Colonic mucosa (tissue), 4 donors: ENCODE data around the gene GABRA5. TPM values are rescaled to one million over a fixed set of nuclear protein-coding genes. Genes with fewer than 3 reads are reported as not detected.
"Not testable (repeated sequence)": the region's sequence is repeated elsewhere in the genome, so short reads cannot be mapped to it uniquely, and the experiment has no call there.

Experiments used
- DNase-seq: peaks from one replicate; pipeline ENCODE4 v3.0.0-alpha.2; 2020
- H3K27ac ChIP-seq: fragments of 200-600 bp; one replicate; pipeline ENCODE4 v1.8.0; 2021
- H3K27me3 ChIP-seq: fragments of 200-600 bp; one replicate; pipeline ENCODE4 v1.8.0; 2021
- H3K36me3 ChIP-seq: fragments of 200-600 bp; one replicate; pipeline ENCODE4 v1.8.0; 2021
- H3K4me1 ChIP-seq: fragments of 200-600 bp; one replicate; pipeline ENCODE4 v1.8.0; 2021; ENCODE audit warnings: mild to moderate bottlenecking
- H3K4me3 ChIP-seq: fragments of 200-600 bp; one replicate; pipeline ENCODE4 v1.8.0; 2021
- H3K9ac ChIP-seq, 2 donors: one replicate each; pipeline ENCODE4 v1.7.0; 2013; ENCODE audit warnings: control low read depth in 2 of 2, low read depth in 2 of 2, low read length in 2 of 2
- H3K9me3 ChIP-seq: fragments of 200-600 bp; one replicate; pipeline ENCODE4 v1.8.0; 2021
- intact Hi-C: fragments of 100-400 bp; cut with DNase I; formaldehyde crosslinking; loops from one replicate; pipeline ENCODE4 v1.14.1; 2022
- total RNA-seq, 2 donors: library from RNA; stranded (reverse); fragmentation: NEBNext Ultra II Directional in 1 of 2; extraction: Animal tissue kit (Norgen Biotek cat#: 25700) in 1 of 2; gene quantifications; one replicate each; pipeline ENCODE4 v1.2.1, GENCODE V29; 2021
- TF ChIP-seq, protein P1 (sequence below): fragments of 200-600 bp; IDR thresholded peaks from one replicate; pipeline ENCODE4 v1.8.0; 2022; ENCODE audit warnings: antibody characterized with exemption, mild to moderate bottlenecking
- donor health status: healthy.
- donor health status: DM: no; HTN: no; CAD: no.
- donor health status: DM: no; HTN: no; CAD: no.

GABRA5 gene
- total RNA-seq, 2 donors from 2014 or later, result not detected

DNA sequence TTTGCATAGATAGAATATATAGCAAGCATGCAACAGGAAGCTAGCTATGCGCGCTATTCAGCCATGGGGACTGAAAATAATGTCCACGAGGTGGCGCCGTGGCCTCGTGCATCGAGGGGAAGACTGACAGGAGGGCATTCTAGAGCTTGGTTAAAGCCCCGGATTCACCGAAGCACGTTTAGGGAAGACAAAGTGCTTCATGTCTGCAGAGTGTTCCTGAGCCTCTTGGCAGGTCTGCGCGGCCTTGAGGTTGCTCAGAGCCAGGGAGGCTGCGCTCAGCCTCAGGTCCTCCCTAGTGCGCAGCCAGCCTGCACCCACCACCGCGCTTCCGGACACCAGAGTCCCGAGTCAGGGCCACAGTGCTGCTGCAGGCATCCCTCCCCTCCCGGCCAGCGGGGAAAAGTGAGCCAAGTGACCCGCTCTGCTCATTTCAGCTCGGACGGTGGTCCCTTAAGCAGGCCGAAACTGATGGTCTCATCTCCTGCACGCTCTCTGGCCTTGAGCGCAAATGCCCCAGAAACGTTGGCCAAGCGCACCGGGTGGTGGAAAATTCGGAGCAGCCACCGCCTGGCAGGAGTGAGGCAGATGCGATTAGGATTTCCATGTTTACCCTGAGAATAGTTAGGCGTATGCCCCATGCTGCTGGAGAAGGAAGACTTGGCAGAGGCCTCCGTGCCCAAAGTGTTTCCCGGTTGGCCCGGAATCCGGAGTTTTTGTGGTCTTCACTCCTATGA lies 24.8 kb downstream of the GABRA5 start:
- no peak overlapping the region for H3K27ac ChIP-seq
- no peaks in the 10 kb centered on the region for H3K27me3 ChIP-seq
- no peaks in the 10 kb centered on the region for H3K36me3 ChIP-seq
- H3K9ac ChIP-seq, result no peak overlapping the region
- intact Hi-C loops, result no loop called here
- H3K9me3 ChIP-seq, result no peaks in the 10 kb centered on the region
- DNase-seq, result peak; percentile 50
- H3K4me1 ChIP-seq, result no peaks in the 10 kb centered on the region
- TF ChIP-seq, protein P1, sequence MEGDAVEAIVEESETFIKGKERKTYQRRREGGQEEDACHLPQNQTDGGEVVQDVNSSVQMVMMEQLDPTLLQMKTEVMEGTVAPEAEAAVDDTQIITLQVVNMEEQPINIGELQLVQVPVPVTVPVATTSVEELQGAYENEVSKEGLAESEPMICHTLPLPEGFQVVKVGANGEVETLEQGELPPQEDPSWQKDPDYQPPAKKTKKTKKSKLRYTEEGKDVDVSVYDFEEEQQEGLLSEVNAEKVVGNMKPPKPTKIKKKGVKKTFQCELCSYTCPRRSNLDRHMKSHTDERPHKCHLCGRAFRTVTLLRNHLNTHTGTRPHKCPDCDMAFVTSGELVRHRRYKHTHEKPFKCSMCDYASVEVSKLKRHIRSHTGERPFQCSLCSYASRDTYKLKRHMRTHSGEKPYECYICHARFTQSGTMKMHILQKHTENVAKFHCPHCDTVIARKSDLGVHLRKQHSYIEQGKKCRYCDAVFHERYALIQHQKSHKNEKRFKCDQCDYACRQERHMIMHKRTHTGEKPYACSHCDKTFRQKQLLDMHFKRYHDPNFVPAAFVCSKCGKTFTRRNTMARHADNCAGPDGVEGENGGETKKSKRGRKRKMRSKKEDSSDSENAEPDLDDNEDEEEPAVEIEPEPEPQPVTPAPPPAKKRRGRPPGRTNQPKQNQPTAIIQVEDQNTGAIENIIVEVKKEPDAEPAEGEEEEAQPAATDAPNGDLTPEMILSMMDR, result peak; percentile 27
- H3K4me3 ChIP-seq, result no peak overlapping the region

DNA sequence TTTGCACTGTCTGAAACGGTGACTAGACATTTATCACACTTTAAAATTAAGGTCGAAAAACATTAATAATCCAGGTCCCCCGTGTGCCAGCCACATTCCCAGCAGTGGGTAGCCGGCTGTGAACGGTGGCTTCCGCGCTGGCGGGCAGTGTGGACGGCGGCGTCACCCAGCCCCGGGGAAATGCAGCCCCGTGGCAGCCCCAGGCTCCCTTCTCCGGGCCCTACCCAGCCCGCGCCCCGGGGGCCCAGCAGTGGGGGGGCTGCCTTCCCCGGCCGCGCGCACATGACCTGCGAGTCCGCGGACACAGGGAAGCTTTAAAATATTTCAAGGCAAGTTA lies 25.3 kb downstream of the GABRA5 start:
- Histone ChIP-seq H3K4me1 (no peaks in the 10 kb centered on the region), H3K27ac (no peak overlapping the region), H3K27me3 (no peaks in the 10 kb centered on the region), H3K4me3 (no peak overlapping the region), H3K9ac (no peak overlapping the region), H3K9me3 (no peaks in the 10 kb centered on the region), H3K36me3 (no peaks in the 10 kb centered on the region)
- DNase-seq, result no peak
- intact Hi-C loops, result no loop called here
- TF ChIP-seq, protein P1, result no peak

DNA sequence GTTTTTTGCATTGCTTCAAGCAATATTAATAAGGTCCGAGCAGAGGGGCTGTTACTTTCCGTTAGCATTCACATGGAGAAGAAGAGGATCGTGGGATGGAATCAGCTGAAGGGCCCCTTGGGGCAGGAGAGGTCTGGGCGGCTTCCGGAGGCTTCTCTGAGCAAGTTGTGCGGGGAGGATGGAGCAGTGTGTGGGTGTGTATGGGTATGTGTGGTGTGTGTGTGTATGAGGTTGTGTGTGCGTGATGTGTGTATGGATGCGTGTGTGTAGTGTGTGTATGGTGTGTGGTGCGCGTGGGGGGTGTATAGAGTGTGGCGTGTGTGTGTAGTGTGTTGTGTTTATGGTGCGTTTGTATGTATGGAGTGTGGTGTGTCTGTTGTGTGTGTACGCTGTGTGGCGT lies 25.8 kb downstream of the GABRA5 start:
- intact Hi-C loops, result no loop called here
- Histone ChIP-seq H3K36me3 (no peaks in the 10 kb centered on the region), H3K27ac (no peak overlapping the region), H3K4me1 (no peaks in the 10 kb centered on the region), H3K4me3 (no peak overlapping the region), H3K9me3 (no peaks in the 10 kb centered on the region), H3K9ac (no peak overlapping the region), H3K27me3 (no peaks in the 10 kb centered on the region)
- DNase-seq, result no peak
- TF ChIP-seq, protein P1, result no peak

DNA sequence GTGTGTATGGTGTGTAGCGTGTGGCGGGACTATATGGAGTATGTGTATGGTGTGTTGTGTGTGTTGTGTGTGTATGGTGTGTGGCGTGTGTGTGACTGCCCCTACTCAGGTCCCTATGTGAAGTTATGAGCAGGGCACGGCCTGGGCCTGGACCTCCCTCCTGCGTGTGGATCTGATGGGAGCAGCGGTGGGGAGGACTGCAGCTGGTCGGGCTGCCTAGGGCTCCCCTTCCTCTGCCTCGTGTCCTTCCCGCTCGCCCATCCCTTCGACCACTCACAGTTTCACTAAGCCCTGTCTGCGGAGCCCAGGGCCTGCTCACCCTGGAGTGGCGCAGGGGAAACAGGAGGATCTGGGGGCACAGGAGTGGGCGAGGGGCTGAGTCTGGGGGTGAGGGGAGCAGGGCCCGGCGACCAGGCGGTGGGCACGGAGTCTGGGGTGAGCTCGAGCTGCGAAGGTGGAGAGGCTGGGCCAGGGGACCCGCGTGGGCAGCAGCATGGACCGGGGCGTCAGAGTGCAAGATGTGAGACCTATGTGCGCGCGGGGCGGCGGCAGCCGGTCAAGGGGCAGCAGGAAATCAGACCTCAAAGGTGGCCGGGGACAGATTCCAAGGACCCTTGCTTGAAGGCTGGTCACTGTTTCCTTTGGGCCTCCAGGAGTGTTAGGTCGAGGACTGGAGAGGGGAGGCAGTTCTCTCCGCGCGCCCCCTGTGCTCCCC lies 26.6 kb downstream of the GABRA5 start:
- Histone ChIP-seq H3K4me3 (no peak overlapping the region), H3K27me3 (no peaks in the 10 kb centered on the region), H3K9me3 (no peaks in the 10 kb centered on the region), H3K4me1 (no peaks in the 10 kb centered on the region), H3K27ac (no peak overlapping the region), H3K36me3 (no peaks in the 10 kb centered on the region), H3K9ac (no peak overlapping the region)
- TF ChIP-seq, protein P1, result no peak
- DNase-seq, result no peak
- intact Hi-C loops, result no loop called here

DNA sequence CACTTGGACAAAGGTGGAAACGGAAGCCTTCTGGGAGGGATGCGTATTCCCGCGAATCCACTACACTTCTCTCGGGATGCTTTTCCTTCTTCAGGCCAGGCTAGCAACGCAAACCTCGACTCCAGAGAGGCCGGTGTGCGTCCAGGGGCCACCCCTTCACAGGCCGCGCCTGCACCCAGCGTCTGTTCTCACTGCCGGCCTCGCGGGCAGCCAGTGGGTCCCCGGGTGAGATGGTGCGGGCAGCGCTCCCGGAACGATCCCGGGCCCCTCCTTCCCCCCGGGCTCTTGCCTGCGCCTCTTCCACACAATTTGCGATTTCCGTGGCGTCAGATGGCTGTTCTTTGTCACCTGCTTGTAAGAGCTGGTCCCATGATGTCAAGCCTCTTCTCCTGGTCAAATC lies 27.3 kb downstream of the GABRA5 start:
- Histone ChIP-seq H3K27ac (no peak overlapping the region), H3K4me3 (no peak overlapping the region), H3K9me3 (no peaks in the 10 kb centered on the region), H3K9ac (no peak overlapping the region), H3K36me3 (no peaks in the 10 kb centered on the region), H3K27me3 (no peaks in the 10 kb centered on the region), H3K4me1 (no peaks in the 10 kb centered on the region)
- intact Hi-C loops, result no loop called here
- TF ChIP-seq, protein P1, result no peak
- no peak for DNase-seq

DNA sequence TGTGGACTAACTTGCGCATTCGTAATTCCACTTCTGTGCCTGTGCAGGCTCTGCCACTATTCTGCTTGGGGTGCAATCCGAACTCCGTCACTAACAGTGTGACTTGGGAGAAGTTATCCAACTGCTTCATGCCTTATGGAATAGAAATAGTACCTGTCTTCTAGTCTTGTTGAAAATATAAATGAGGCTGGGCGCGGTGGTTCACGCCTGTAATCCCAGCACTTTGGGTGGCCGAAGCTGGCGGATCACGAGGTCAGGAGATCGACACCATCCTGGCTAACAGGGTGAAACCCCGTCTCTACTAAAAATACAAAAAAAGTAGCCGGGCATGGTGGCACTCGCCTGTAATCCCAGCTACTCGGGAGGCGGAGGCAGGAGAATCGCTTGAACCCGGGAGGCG lies 28.5 kb downstream of the GABRA5 start:
- intact Hi-C loops, H3K9me3 ChIP-seq, DNase-seq: not testable (repeated sequence)

More for the DNA sequence above, 28.5 kb downstream of the GABRA5 start:
- not testable (repeated sequence) for H3K27me3 ChIP-seq, H3K27ac ChIP-seq, H3K4me3 ChIP-seq, H3K4me1 ChIP-seq, H3K9ac ChIP-seq, H3K36me3 ChIP-seq
